GM21423 (cell line): ENCODE measurements around the gene BCL2L11.
A peak's percentile ranks its signal among the peaks of the same experiment; 100 is the strongest.

Experiments used
- ATAC-seq: cut with Tn5 transposase; IDR thresholded peaks from one replicate; pipeline ENCODE4 v1.9.1; 2021; ENCODE audit warnings: mild to moderate bottlenecking, moderate library complexity; ENCODE audit not compliant: unreplicated experiment

BCL2L11 gene

GRCh38 chr2:111142101-111142500 is 21.4 kb downstream of the BCL2L11 start:
- ATAC-seq = no peak

GRCh38 chr2:111143107-111143842 is 22.6 kb downstream of the BCL2L11 start:
- ATAC-seq = no peak

- ATAC-seq = no peak
Observed at GRCh38 chr2:111143843-111144198, 23.1 kb downstream of the BCL2L11 start.

- ATAC-seq = no peak
Observed at GRCh38 chr2:111145103-111145760, 24.5 kb downstream of the BCL2L11 start.

GRCh38 chr2:111145951-111146350 is 25.2 kb downstream of the BCL2L11 start:
- ATAC-seq = no peak

GRCh38 chr2:111148225-111148873 is 27.6 kb downstream of the BCL2L11 start:
- ATAC-seq = no peak

GRCh38 chr2:111148925-111149324 is 28.2 kb downstream of the BCL2L11 start:
- no peak for ATAC-seq

GRCh38 chr2:111149882-111150455 is 29.3 kb downstream of the BCL2L11 start:
- no peak for ATAC-seq

- ATAC-seq = no peak
Observed at GRCh38 chr2:111154758-111155157, 34.0 kb downstream of the BCL2L11 start.

- ATAC-seq = no peak
Observed at GRCh38 chr2:111155610-111156009, 34.9 kb downstream of the BCL2L11 start.

GRCh38 chr2:111156529-111156928 is 35.8 kb downstream of the BCL2L11 start:
- ATAC-seq = no peak

GRCh38 chr2:111157071-111157661 is 36.5 kb downstream of the BCL2L11 start:
- ATAC-seq = peak; percentile 53

- peak; percentile 41 for ATAC-seq
Observed at GRCh38 chr2:111157798-111158197, 37.1 kb downstream of the BCL2L11 start.

- ATAC-seq = no peak
Observed at GRCh38 chr2:111159641-111160040, 38.9 kb downstream of the BCL2L11 start.

- ATAC-seq = no peak
Observed at GRCh38 chr2:111160758-111161157, 40.0 kb downstream of the BCL2L11 start.

- no peak for ATAC-seq
Observed at GRCh38 chr2:111161971-111162370, 41.3 kb downstream of the BCL2L11 start.

GRCh38 chr2:111162718-111163331 is 42.1 kb downstream of the BCL2L11 start:
- no peak for ATAC-seq

- ATAC-seq = no peak
Observed at GRCh38 chr2:111164078-111164477, 43.4 kb downstream of the BCL2L11 start.

GRCh38 chr2:111165084-111165483 is 44.4 kb downstream of the BCL2L11 start:
- no peak for ATAC-seq

GRCh38 chr2:111166115-111166514 is 45.4 kb downstream of the BCL2L11 start:
- ATAC-seq = no peak
